MM.1S (cell line): ENCODE results near the gene KCNMA1.

Experiments
- EZH2phosphoT487 ChIP-seq: fragments of 300-600 bp; sonication (generic); IDR thresholded peaks from 2 replicates; pipeline ENCODE4 v1.6.1; 2018; ENCODE audit warnings: antibody characterized with exemption, low read length
- TF ChIP-seq, protein P1 (sequence below): fragments of 300-600 bp; sonication (generic); IDR thresholded peaks from 2 replicates; pipeline ENCODE4 v1.5.1; 2016; ENCODE audit warnings: antibody characterized with exemption, low read length, mixed read lengths

DNA sequence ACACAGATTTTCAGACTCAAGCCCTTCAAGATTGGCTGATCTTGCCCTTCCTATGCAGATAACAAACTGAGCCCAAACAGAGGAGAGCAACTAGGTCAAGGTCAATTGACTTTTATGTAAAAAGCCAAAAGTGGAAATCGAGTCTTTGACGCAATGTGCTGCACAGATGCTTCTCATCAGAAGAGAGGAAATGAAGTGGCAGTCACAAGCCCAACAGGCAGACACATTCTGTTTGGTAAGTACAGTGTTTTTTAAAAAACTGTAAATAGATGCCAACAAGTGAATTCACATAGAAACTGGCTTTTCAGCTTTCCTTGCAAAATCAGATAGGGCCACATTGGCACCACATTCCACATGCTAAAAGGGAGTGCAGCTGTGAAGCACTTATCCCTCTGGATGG lies 606.6 kb downstream of the KCNMA1 start:
- TF ChIP-seq, protein P1, sequence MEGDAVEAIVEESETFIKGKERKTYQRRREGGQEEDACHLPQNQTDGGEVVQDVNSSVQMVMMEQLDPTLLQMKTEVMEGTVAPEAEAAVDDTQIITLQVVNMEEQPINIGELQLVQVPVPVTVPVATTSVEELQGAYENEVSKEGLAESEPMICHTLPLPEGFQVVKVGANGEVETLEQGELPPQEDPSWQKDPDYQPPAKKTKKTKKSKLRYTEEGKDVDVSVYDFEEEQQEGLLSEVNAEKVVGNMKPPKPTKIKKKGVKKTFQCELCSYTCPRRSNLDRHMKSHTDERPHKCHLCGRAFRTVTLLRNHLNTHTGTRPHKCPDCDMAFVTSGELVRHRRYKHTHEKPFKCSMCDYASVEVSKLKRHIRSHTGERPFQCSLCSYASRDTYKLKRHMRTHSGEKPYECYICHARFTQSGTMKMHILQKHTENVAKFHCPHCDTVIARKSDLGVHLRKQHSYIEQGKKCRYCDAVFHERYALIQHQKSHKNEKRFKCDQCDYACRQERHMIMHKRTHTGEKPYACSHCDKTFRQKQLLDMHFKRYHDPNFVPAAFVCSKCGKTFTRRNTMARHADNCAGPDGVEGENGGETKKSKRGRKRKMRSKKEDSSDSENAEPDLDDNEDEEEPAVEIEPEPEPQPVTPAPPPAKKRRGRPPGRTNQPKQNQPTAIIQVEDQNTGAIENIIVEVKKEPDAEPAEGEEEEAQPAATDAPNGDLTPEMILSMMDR, result no peak
- TF ChIP-seq EZH2phosphoT487, result no peak
